H1 (cell line): ENCODE data around the gene PPP2R2C.

Source experiments
- CREB1 ChIP-seq: IDR thresholded peaks from 2 replicates; pipeline ENCODE4 v1.6.1; 2012; ENCODE audit warnings: inconsistent platforms
- CTCF ChIP-seq, 3 experiments: IDR thresholded peaks; 1 replicate in 2 of 3; 2 replicates in 1 of 3; pipeline versions ENCODE4 v1.5.1 to v1.6.1; 2011; ENCODE audit warnings: low read length in 3 of 3, mild to moderate bottlenecking in 3 of 3, inconsistent platforms in 2 of 3, low read depth in 1 of 3, moderate library complexity in 1 of 3; ENCODE audit not compliant: insufficient read depth in 1 of 3; ENCODE audit errors: control extremely low read depth in 1 of 3
- EGR1 ChIP-seq: IDR thresholded peaks from 2 replicates; pipeline ENCODE4 v1.6.1; 2011; ENCODE audit warnings: low read depth, low read length, borderline replicate concordance
- EP300 ChIP-seq, 2 experiments: IDR thresholded peaks; 1 replicate in 1 of 2; 2 replicates in 1 of 2; pipeline ENCODE4 v1.6.1; 2011 to 2012; ENCODE audit warnings: low read depth in 2 of 2, low read length in 2 of 2, mild to moderate bottlenecking in 2 of 2, borderline replicate concordance in 1 of 2, inconsistent platforms in 1 of 2, moderate library complexity in 1 of 2
- EZH2 ChIP-seq: fragments of 200-600 bp; sonication (generic); IDR thresholded peaks from 2 replicates; pipeline ENCODE4 v1.7.1; 2012; ENCODE audit warnings: low read depth, mild to moderate bottlenecking, moderate library complexity, low read length, inconsistent platforms; ENCODE audit not compliant: severe bottlenecking
- MAX ChIP-seq: IDR thresholded peaks from 2 replicates; pipeline ENCODE4 v1.6.1; 2012; ENCODE audit warnings: inconsistent platforms
- POLR2AphosphoS5 ChIP-seq: IDR thresholded peaks from 2 replicates; pipeline ENCODE4 v1.6.1; 2011; ENCODE audit warnings: low read depth, low read length
- SP1 ChIP-seq: IDR thresholded peaks from 2 replicates; pipeline ENCODE4 v1.6.1; 2011; ENCODE audit warnings: low read depth, low read length
- TAF1 ChIP-seq: IDR thresholded peaks from 2 replicates; pipeline ENCODE4 v1.6.1; 2011; ENCODE audit warnings: mild to moderate bottlenecking, low read depth, low read length
- ZNF274 ChIP-seq: IDR thresholded peaks from 2 replicates; pipeline ENCODE4 v1.7.0; 2012; ENCODE audit warnings: low read length, borderline replicate concordance; ENCODE audit errors: extremely low read depth

GRCh38 chr4:6379767-6380745 lies 92.4 kb downstream of the PPP2R2C start:
- TF ChIP-seq EGR1 (no peak), MAX (no peak), EP300 (IDR thresholded peaks at IDR 0.05; ENCODE audit: borderline replicate concordance in 1 of 2, low read depth in 2 of 2, low read length in 2 of 2) (no peak), ZNF274 (no peak), CTCF (IDR thresholded peaks at IDR 0.05; ENCODE audit: control extremely low read depth in 1 of 3, insufficient read depth in 1 of 3, low read depth in 1 of 3, low read length in 3 of 3) (no peak), TAF1 (no peak), SP1 (no peak), EZH2 (no peak), POLR2AphosphoS5 (no peak), CREB1 (no peak)
